GM23338 (cell line): ENCODE results near the gene GALNT1. TPM values are rescaled to one million over a fixed set of nuclear protein-coding genes. Genes with fewer than 3 reads are reported as not detected.

ENCODE experiments used
- ATAC-seq: fragments of 200-7000 bp; cut with Tn5 transposase; 3 replicates; pipeline ENCODE4 v1.9.1; 2020
- DNase-seq: peaks from one replicate; pipeline ENCODE4 v3.0.0-alpha.2; 2015; ENCODE audit warnings: low spot score
- H2AFZ ChIP-seq: fragments of 200-600 bp; sonication (generic); 2 replicates; pipeline ENCODE4 v1.8.0; 2016; ENCODE audit warnings: antibody characterized with exemption, mild to moderate bottlenecking, moderate library complexity
- H3F3A ChIP-seq: fragments of 200-600 bp; sonication (generic); replicated peaks from 2 replicates; pipeline ENCODE4 v1.8.0; 2017; ENCODE audit warnings: antibody characterized with exemption, mixed run types, low read depth
- H3K27ac ChIP-seq: fragments of 200-600 bp; sonication (generic); 2 replicates; pipeline ENCODE4 v1.6.1; 2016; ENCODE audit warnings: low read depth
- H3K27me3 ChIP-seq: fragments of 200-600 bp; sonication (generic); 2 replicates; pipeline ENCODE4 v1.8.0; 2016; ENCODE audit warnings: mild to moderate bottlenecking, mixed run types, moderate library complexity; ENCODE audit not compliant: insufficient read depth
- H3K36me3 ChIP-seq: fragments of 200-600 bp; sonication (generic); 2 replicates; pipeline ENCODE4 v1.8.0; 2016; ENCODE audit warnings: mild to moderate bottlenecking; ENCODE audit not compliant: insufficient read depth
- H3K4me1 ChIP-seq: fragments of 200-600 bp; sonication (generic); 2 replicates; pipeline ENCODE4 v1.8.0; 2016; ENCODE audit warnings: mild to moderate bottlenecking, moderate library complexity; ENCODE audit not compliant: insufficient read depth
- H3K4me2 ChIP-seq: fragments of 200-600 bp; sonication (generic); 2 replicates; pipeline ENCODE4 v1.7.1; 2017; ENCODE audit warnings: mixed run types
- H3K4me3 ChIP-seq: fragments of 200-600 bp; sonication (generic); 2 replicates; pipeline ENCODE4 v1.6.1; 2016; ENCODE audit warnings: mixed run types
- H3K79me2 ChIP-seq: fragments of 200-600 bp; sonication (generic); replicated peaks from 2 replicates; pipeline ENCODE4 v1.8.0; 2017; ENCODE audit warnings: mild to moderate bottlenecking; ENCODE audit not compliant: insufficient read depth
- H3K9me2 ChIP-seq: fragments of 200-600 bp; sonication (generic); 2 replicates; pipeline ENCODE4 v1.8.0; 2017; ENCODE audit not compliant: insufficient read depth
- H4K20me1 ChIP-seq: fragments of 200-600 bp; sonication (generic); replicated peaks from 2 replicates; pipeline ENCODE4 v1.8.0; 2017; ENCODE audit warnings: mild to moderate bottlenecking; ENCODE audit not compliant: insufficient read depth
- H3K27ac Mint-ChIP-seq: 2 replicates; pipeline ENCODE4 v1.8.0; 2020; ENCODE audit warnings: inconsistent platforms, mild to moderate bottlenecking, moderate library complexity, mixed read lengths
- H3K27me3 Mint-ChIP-seq: 3 replicates; pipeline ENCODE4 v1.8.0; 2022; ENCODE audit warnings: low read depth, mild to moderate bottlenecking, moderate library complexity, mixed read lengths, inconsistent platforms; ENCODE audit not compliant: insufficient read depth, poor library complexity
- H3K36me3 Mint-ChIP-seq: 3 replicates; pipeline ENCODE4 v1.8.0; 2021; ENCODE audit warnings: low read depth, mild to moderate bottlenecking, inconsistent platforms, moderate library complexity, mixed read lengths
- H3K4me1 Mint-ChIP-seq: 3 replicates; pipeline ENCODE4 v1.8.0; 2020; ENCODE audit warnings: mild to moderate bottlenecking, inconsistent platforms, mixed read lengths
- H3K4me3 Mint-ChIP-seq: 3 replicates; pipeline ENCODE4 v1.8.0; 2021; ENCODE audit warnings: moderate library complexity, mild to moderate bottlenecking, inconsistent platforms, mixed read lengths
- H3K9me3 Mint-ChIP-seq: 3 replicates; pipeline ENCODE4 v1.8.0; 2020; ENCODE audit warnings: moderate library complexity, mild to moderate bottlenecking, inconsistent platforms, mixed read lengths
- CREB1 ChIP-seq: fragments of 250-450 bp; sonication (Bioruptor Pico); IDR thresholded peaks from 2 replicates; pipeline ENCODE4 v1.5.0; 2020; ENCODE audit warnings: low read depth, mild to moderate bottlenecking, moderate library complexity
- EZH2phosphoT487 ChIP-seq: fragments of 200-600 bp; sonication (generic); IDR thresholded peaks from one replicate; pipeline ENCODE4 v1.8.1; 2018; ENCODE audit warnings: antibody characterized with exemption; ENCODE audit not compliant: unreplicated experiment
- NANOG ChIP-seq: IDR thresholded peaks from 2 replicates; pipeline ENCODE4 v1.6.1; 2016; ENCODE audit warnings: antibody characterized with exemption, borderline replicate concordance
- ZNF114 ChIP-seq: fragments of 250-450 bp; sonication (Bioruptor Pico); IDR thresholded peaks from 2 replicates; pipeline ENCODE4 v1.5.0; 2020; ENCODE audit warnings: mild to moderate bottlenecking, moderate library complexity
- polyA plus RNA-seq: library from polyadenylated mRNA; unstranded; fragments of >200 nt; fragmentation: Nextera tagmentation; extraction: Ambion mirVana; gene quantifications from 2 replicates; pipeline ENCODE4 v1.2.1, GENCODE V29; 2016
- total RNA-seq: library from RNA; depleted of rRNA; stranded (reverse); fragments of >200 nt; shearing (Covaris generic); gene quantifications from 2 replicates; pipeline ENCODE4 v1.2.3, GENCODE V29; 2014
- TF ChIP-seq, protein P1 (sequence below): IDR thresholded peaks from 2 replicates; pipeline ENCODE4 v1.6.1; 2016; ENCODE audit warnings: antibody characterized with exemption
- TF ChIP-seq, protein P2 (sequence below): IDR thresholded peaks from one replicate; pipeline ENCODE4 v1.6.1; 2018; ENCODE audit warnings: antibody characterized with exemption; ENCODE audit not compliant: unreplicated experiment
- TF ChIP-seq, protein P3 (sequence below): fragments of 250-450 bp; sonication (Bioruptor Pico); IDR thresholded peaks from 2 replicates; pipeline ENCODE4 v1.5.0; 2020; ENCODE audit warnings: mild to moderate bottlenecking, moderate library complexity

The GALNT1 gene
- total and polyA plus RNA-seq, 2 experiments from 2014 or later: 37.4 to 60.8 TPM

DNA sequence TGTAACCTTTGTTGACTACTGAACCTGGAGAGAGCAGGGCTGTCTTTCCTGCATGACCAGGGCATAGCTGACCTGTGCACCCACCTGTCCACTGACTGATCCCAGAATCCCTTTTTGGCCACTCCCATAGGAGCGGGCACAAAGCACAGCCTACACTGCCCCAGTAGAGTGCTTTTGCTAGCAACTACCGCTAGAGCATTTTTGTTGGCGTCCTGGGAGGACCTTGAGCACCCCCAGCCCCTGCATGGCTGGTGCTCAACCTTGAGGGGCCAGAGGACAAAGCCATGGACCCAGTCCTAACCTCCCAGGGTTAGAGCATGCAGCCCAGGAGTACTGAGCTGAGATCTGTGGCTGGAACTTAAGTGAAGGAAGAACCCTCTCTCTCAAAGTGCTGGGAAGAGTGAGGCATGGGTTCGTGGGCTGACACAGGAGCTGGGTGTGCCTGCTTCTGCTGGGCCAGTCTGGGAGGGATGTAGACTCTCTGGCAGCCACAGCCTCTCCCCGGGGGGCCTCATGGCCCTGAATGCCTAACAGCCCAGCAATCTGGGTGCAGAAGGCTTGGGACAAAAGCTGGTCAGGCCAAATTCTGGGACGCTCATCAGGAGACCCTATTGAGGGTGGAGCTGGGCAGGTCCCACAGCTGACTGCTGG, 140.0 kb downstream of the GALNT1 start (continued):
- TF ChIP-seq NANOG: no peak
- TF ChIP-seq, protein P1, sequence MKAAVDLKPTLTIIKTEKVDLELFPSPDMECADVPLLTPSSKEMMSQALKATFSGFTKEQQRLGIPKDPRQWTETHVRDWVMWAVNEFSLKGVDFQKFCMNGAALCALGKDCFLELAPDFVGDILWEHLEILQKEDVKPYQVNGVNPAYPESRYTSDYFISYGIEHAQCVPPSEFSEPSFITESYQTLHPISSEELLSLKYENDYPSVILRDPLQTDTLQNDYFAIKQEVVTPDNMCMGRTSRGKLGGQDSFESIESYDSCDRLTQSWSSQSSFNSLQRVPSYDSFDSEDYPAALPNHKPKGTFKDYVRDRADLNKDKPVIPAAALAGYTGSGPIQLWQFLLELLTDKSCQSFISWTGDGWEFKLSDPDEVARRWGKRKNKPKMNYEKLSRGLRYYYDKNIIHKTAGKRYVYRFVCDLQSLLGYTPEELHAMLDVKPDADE: no peak
- TF ChIP-seq ZNF114 (CRISPR knock-in tag): no peak
- TF ChIP-seq, protein P2, sequence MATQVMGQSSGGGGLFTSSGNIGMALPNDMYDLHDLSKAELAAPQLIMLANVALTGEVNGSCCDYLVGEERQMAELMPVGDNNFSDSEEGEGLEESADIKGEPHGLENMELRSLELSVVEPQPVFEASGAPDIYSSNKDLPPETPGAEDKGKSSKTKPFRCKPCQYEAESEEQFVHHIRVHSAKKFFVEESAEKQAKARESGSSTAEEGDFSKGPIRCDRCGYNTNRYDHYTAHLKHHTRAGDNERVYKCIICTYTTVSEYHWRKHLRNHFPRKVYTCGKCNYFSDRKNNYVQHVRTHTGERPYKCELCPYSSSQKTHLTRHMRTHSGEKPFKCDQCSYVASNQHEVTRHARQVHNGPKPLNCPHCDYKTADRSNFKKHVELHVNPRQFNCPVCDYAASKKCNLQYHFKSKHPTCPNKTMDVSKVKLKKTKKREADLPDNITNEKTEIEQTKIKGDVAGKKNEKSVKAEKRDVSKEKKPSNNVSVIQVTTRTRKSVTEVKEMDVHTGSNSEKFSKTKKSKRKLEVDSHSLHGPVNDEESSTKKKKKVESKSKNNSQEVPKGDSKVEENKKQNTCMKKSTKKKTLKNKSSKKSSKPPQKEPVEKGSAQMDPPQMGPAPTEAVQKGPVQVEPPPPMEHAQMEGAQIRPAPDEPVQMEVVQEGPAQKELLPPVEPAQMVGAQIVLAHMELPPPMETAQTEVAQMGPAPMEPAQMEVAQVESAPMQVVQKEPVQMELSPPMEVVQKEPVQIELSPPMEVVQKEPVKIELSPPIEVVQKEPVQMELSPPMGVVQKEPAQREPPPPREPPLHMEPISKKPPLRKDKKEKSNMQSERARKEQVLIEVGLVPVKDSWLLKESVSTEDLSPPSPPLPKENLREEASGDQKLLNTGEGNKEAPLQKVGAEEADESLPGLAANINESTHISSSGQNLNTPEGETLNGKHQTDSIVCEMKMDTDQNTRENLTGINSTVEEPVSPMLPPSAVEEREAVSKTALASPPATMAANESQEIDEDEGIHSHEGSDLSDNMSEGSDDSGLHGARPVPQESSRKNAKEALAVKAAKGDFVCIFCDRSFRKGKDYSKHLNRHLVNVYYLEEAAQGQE: no peak

DNA sequence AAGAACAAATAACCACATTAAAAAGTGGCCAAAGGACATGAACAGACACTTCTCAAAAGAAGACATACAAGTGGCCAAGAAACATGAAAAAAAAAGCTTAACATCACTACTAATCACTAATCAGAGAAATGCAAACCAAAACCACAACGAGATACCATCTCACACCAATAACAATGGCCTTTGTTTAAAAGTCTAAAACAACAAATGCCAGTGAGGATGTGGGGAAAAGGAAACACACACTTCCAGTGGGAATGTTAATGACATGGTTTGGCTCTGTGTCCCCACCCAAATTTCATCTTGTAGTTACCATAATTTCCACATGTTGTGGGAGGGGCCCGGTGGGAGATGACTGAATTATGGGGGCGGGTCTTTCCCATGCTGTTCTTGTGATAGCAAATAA, 147.1 kb downstream of the GALNT1 start:
- peaks cover 6% of the 10 kb centered on the region; the same call in 2 of the 3 replicates for H3K9me3 Mint-ChIP-seq

More for the DNA sequence above, 147.1 kb downstream of the GALNT1 start:
- DNase-seq (no peak), ATAC-seq (no peak)
- Histone ChIP-seq H4K20me1 (no peaks in the 10 kb centered on the region), H3F3A (no peaks in the 10 kb centered on the region), H3K36me3 (no peaks in the 10 kb centered on the region), H3K27me3 (no peaks in the 10 kb centered on the region), H2AFZ (no peak overlapping the region), H3K9me2 (no peaks in the 10 kb centered on the region), H3K4me2 (no peak overlapping the region), H3K4me1 (no peaks in the 10 kb centered on the region), H3K27ac (no peak overlapping the region), H3K4me3 (no peak overlapping the region), H3K79me2 (no peaks in the 10 kb centered on the region)
- Mint-ChIP-seq H3K36me3 (no peaks in the 10 kb centered on the region), H3K27me3 (peaks cover 10% of the 10 kb centered on the region), H3K27ac (no peak overlapping the region), H3K4me1 (peaks cover 3% of the 10 kb centered on the region; the same call in 1 of the 3 replicates), H3K4me3 (no peak overlapping the region)
- TF ChIP-seq, protein P3, sequence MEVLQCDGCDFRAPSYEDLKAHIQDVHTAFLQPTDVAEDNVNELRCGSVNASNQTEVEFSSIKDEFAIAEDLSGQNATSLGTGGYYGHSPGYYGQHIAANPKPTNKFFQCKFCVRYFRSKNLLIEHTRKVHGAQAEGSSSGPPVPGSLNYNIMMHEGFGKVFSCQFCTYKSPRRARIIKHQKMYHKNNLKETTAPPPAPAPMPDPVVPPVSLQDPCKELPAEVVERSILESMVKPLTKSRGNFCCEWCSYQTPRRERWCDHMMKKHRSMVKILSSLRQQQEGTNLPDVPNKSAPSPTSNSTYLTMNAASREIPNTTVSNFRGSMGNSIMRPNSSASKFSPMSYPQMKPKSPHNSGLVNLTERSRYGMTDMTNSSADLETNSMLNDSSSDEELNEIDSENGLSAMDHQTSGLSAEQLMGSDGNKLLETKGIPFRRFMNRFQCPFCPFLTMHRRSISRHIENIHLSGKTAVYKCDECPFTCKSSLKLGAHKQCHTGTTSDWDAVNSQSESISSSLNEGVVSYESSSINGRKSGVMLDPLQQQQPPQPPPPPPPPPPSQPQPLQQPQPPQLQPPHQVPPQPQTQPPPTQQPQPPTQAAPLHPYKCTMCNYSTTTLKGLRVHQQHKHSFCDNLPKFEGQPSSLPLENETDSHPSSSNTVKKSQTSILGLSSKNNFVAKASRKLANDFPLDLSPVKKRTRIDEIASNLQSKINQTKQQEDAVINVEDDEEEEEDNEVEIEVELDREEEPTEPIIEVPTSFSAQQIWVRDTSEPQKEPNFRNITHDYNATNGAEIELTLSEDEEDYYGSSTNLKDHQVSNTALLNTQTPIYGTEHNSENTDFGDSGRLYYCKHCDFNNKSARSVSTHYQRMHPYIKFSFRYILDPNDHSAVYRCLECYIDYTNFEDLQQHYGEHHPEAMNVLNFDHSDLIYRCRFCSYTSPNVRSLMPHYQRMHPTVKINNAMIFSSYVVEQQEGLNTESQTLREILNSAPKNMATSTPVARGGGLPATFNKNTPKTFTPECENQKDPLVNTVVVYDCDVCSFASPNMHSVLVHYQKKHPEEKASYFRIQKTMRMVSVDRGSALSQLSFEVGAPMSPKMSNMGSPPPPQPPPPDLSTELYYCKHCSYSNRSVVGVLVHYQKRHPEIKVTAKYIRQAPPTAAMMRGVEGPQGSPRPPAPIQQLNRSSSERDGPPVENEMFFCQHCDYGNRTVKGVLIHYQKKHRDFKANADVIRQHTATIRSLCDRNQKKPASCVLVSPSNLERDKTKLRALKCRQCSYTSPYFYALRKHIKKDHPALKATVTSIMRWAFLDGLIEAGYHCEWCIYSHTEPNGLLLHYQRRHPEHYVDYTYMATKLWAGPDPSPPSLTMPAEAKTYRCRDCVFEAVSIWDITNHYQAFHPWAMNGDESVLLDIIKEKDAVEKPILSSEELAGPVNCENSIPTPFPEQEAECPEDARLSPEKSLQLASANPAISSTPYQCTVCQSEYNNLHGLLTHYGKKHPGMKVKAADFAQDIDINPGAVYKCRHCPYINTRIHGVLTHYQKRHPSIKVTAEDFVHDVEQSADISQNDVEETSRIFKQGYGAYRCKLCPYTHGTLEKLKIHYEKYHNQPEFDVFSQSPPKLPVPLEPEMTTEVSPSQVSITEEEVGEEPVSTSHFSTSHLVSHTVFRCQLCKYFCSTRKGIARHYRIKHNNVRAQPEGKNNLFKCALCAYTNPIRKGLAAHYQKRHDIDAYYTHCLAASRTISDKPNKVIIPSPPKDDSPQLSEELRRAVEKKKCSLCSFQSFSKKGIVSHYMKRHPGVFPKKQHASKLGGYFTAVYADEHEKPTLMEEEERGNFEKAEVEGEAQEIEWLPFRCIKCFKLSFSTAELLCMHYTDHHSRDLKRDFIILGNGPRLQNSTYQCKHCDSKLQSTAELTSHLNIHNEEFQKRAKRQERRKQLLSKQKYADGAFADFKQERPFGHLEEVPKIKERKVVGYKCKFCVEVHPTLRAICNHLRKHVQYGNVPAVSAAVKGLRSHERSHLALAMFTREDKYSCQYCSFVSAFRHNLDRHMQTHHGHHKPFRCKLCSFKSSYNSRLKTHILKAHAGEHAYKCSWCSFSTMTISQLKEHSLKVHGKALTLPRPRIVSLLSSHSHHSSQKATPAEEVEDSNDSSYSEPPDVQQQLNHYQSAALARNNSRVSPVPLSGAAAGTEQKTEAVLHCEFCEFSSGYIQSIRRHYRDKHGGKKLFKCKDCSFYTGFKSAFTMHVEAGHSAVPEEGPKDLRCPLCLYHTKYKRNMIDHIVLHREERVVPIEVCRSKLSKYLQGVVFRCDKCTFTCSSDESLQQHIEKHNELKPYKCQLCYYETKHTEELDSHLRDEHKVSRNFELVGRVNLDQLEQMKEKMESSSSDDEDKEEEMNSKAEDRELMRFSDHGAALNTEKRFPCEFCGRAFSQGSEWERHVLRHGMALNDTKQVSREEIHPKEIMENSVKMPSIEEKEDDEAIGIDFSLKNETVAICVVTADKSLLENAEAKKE: no peak
- TF ChIP-seq CREB1 (CRISPR knock-in tag) (no peak), EZH2phosphoT487 (no peak)
